Activated CD4-positive, alpha-beta T cell treated with anti-CD3 and anti-CD28 coated beads for 36 hours (primary cell): ENCODE data around the gene DGKH. TPM values are rescaled to one million over a fixed set of nuclear protein-coding genes. Genes with fewer than 3 reads are reported as not detected.
"Not testable (repeated sequence)": the region's sequence is repeated elsewhere in the genome, so short reads cannot be mapped to it uniquely, and the experiment has no call there.

Experiments used
- ATAC-seq: fragments of 200-7000 bp; cut with Tn5 transposase; one replicate; pipeline ENCODE4 v1.10.0; 2021; ENCODE audit warnings: mild to moderate bottlenecking, moderate library complexity
- CTCF ChIA-PET: fragments of 350-600 bp; sonication (Branson Sonifier 250); formaldehyde crosslinking; loops from one replicate; lab custom pipeline; 2021; ENCODE audit warnings: antibody characterized with exemption; lab: Charles Lee
- POLR2A ChIA-PET: fragments of 350-600 bp; sonication (Branson Sonifier 250); formaldehyde crosslinking; loops from one replicate; lab custom pipeline; 2021; ENCODE audit warnings: antibody characterized with exemption, inconsistent platforms; lab: Charles Lee
- DNase-seq: peaks from one replicate; pipeline ENCODE4 v3.0.0-alpha.2; 2020
- H3K27ac Mint-ChIP-seq: one replicate; pipeline ENCODE4 v1.8.0; 2021; ENCODE audit warnings: mixed read lengths
- H3K27me3 Mint-ChIP-seq: one replicate; pipeline ENCODE4 v1.8.0; 2021; ENCODE audit warnings: mixed read lengths
- H3K36me3 Mint-ChIP-seq: one replicate; pipeline ENCODE4 v1.8.0; 2021; ENCODE audit warnings: low read depth, mixed read lengths
- H3K4me1 Mint-ChIP-seq: one replicate; pipeline ENCODE4 v1.8.0; 2021; ENCODE audit warnings: mixed read lengths
- H3K4me3 Mint-ChIP-seq: one replicate; pipeline ENCODE4 v1.8.0; 2021; ENCODE audit warnings: mild to moderate bottlenecking, moderate library complexity, mixed read lengths
- H3K9me3 Mint-ChIP-seq: one replicate; pipeline ENCODE4 v1.8.0; 2021; ENCODE audit warnings: low read depth, mixed read lengths
- intact Hi-C, 2 experiments: fragments of 100-400 bp; cut with DNase I in 1 of 2; cut with micrococcal nuclease in 1 of 2; formaldehyde crosslinking; loops; one replicate each; pipeline versions ENCODE4 v1.14.2 to v1.15.1; 2022 to 2024; cut with DNase I, micrococcal nuclease
- total RNA-seq, 2 experiments: library from RNA; stranded (reverse); gene quantifications; one replicate each; pipeline ENCODE4 v1.2.3, GENCODE V29; 2021

Gene DGKH
- total RNA-seq, 2 experiments from 2014 or later: 15.2 to 16.2 TPM

DNA sequence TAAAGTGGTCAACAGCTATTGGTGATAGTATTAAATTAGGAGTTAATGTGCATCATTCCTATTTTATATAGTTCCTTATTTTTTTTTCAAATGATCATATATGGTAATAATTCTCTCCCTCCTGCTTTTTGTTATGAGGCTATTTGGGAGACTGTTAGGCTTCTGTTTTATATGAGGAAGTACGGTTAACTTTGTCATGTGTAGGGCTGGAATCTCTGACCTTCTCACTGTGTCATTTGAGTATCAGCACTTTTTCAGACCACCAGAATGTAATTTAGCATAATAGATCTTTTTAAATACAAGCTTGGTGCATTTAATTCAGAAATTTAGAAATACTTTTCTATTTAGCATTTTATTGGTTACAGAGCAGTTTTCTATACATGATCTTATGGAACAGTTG is 7.7 kb downstream of the DGKH start:
- ATAC-seq (no peak), DNase-seq (no peak)
- Mint-ChIP-seq H3K4me1 (peaks cover 42% of the 10 kb centered on the region), H3K9me3 (peaks cover 6% of the 10 kb centered on the region), H3K4me3 (no peak overlapping the region), H3K36me3 (peaks cover 26% of the 10 kb centered on the region), H3K27me3 (no peaks in the 10 kb centered on the region), H3K27ac (no peak overlapping the region)
- POLR2A ChIA-PET: no interaction called here
- CTCF ChIA-PET: interaction anchor here (0.6 to 1.3 kb wide), 3 partner anchors 9 to 105 kb away, joined by 3 to 4 read pairs (median 3); no protein-coding TSS in a partner anchor
- intact Hi-C loops: no loop called here

DNA sequence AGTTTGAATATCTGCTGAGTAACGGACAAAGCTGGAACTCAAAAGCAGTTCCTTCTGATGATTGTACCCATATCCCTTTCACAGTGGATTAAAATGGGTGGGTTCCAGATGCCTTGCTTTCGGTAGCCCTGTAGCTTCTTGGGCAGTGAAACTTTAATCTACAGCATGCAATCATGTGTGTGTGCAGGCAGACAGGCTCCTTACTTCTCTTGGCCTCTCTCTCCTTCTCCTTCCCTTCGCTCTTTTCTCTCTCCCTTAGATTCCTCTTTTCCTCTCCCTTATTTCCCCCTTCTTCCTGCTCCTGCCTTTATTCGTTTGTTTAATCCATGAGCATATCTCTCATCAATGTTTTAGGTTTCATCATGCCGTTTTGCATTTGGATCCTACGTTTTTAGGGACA is 8.1 kb downstream of the DGKH start:
- H3K9me3 Mint-ChIP-seq: peaks cover 6% of the 10 kb centered on the region
- no peaks in the 10 kb centered on the region for H3K27me3 Mint-ChIP-seq
- CTCF ChIA-PET: interaction anchor here (0.6 to 1.3 kb wide), 3 partner anchors 9 to 105 kb away, joined by 3 to 4 read pairs (median 3); no protein-coding TSS in a partner anchor
- ATAC-seq (no peak), DNase-seq (no peak)
- no peak overlapping the region for H3K4me3 Mint-ChIP-seq
- H3K4me1 Mint-ChIP-seq: peaks cover 42% of the 10 kb centered on the region
- peak overlapping the region; percentile 53 for H3K27ac Mint-ChIP-seq
- intact Hi-C loops: no loop called here
- peaks cover 24% of the 10 kb centered on the region for H3K36me3 Mint-ChIP-seq
- POLR2A ChIA-PET: no interaction called here

DNA sequence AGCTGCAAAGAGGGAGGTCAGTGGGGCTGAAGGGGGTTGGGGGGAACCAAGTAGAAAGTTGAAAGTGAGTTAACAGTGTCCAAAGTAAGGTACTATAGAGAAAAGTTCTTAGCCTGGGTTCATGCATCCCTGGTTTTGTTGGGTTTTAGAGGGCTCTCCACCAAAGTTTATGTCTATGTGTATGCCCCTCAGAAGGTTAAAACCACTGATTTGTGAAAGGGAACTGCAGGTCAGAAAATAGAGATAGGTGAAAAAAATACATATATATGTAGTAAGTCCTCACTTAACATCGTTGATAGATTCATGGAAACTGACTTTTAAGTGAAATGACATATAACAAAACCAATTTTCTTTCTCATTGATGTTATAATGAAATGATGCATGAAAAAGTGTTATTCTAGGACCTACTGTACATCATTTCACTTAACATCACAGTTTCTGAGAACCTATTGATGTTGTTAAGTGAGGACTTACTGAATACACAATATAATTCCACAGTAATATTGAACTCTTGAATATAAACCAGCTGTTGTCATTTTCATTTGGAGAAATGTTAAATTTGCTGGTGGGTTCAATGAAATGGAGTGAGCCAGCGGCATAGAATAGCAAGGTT is 9.6 kb downstream of the DGKH start:
- POLR2A ChIA-PET: no interaction called here
- CTCF ChIA-PET: interaction anchor here (1.1 kb wide), 1 partner anchor 23 kb away, joined by 4 read pairs; no protein-coding TSS in a partner anchor
- Mint-ChIP-seq H3K27me3 (no peaks in the 10 kb centered on the region), H3K4me3 (no peak overlapping the region), H3K4me1 (peaks cover 37% of the 10 kb centered on the region), H3K27ac (no peak overlapping the region), H3K36me3 (peaks cover 17% of the 10 kb centered on the region), H3K9me3 (peaks cover 6% of the 10 kb centered on the region)
- intact Hi-C loops: no loop called here
- ATAC-seq (peak; percentile 62), DNase-seq (no peak)

DNA sequence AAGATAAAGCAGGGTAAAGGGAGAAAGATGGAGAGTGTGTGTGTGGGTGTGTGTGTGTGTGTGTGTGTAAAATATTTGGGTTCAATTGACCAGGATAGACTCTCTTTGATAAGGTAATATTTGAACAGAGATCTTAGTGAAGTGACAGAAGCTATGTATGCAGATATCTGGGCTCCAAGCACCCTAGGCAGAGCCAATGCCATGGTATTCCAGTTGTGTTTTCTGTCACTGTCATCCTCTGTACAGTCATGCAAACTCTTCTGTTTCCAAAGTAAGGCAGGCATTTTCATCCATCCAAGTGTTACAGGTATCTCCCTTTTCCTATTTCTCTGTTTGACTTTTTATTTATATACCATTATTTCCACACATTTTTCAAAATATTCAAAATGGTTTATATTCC is 13.5 kb downstream of the DGKH start:
- ATAC-seq: no peak
- no peak overlapping the region for H3K27ac Mint-ChIP-seq
- no peaks in the 10 kb centered on the region for H3K27me3 Mint-ChIP-seq
- POLR2A ChIA-PET: no interaction called here
- CTCF ChIA-PET: interaction anchor here (0.6 to 1.0 kb wide), 2 partner anchors 9 to 15 kb away, joined by 3 read pairs; no protein-coding TSS in a partner anchor
- H3K9me3 Mint-ChIP-seq: peaks cover 6% of the 10 kb centered on the region
- H3K4me1 Mint-ChIP-seq: peaks cover 18% of the 10 kb centered on the region
- H3K36me3 Mint-ChIP-seq: peaks cover 27% of the 10 kb centered on the region
- no peak overlapping the region for H3K4me3 Mint-ChIP-seq
- DNase-seq: no peak
- intact Hi-C loops: no loop called here

DNA sequence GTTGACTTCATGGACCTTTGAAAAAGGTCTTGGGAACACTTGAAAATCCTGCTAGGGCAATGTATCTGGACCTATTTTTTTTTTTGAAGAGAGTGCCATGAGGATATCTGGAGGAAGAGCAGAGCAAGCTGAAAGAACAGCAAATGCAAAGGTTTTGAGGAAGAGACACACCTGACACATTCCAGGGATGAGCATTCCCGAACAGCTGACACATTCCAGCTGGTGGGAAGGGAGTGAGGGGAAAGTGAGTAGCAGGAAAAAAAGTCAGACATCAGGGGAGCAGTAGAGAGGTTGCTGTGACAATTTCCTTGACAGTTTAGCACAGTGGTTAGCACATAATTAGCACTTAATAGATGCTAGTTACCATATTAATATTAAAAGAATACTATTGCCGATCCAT is 14.7 kb downstream of the DGKH start:
- Mint-ChIP-seq H3K36me3 (peaks cover 21% of the 10 kb centered on the region), H3K27me3 (no peaks in the 10 kb centered on the region), H3K4me1 (peaks cover 11% of the 10 kb centered on the region), H3K9me3 (peaks cover 6% of the 10 kb centered on the region), H3K27ac (no peak overlapping the region), H3K4me3 (no peak overlapping the region)
- ATAC-seq (no peak), DNase-seq (no peak)
- intact Hi-C loops: no loop called here
- ChIA-PET CTCF (interaction anchor here (0.7 to 1.6 kb wide), 3 partner anchors 12 to 905 kb away, joined by 3 to 5 read pairs (median 3); no protein-coding TSS in a partner anchor), POLR2A (interaction anchor here (0.7 kb wide), 1 partner anchor 15 kb away, joined by 11 read pairs; no protein-coding TSS in a partner anchor)

DNA sequence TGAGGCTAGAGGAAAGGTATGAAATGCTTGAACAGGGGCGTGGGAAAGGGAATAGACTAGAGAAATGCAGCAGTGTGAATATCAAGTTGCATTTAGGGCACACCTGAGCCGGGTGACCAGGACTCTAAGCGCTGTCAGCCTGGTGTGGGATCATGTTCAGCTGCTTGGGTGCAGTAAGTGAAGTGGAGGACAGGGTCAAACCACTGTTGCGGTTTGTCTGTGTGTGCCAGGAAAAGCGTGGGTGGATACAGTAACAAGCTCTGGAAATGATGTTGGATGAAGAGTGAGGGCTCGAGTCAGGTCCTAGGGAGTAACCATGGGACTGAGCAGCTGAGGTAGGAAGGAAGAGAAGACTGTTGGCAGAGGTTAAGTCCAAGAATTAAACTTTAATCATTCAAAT is 15.8 kb downstream of the DGKH start:
- ATAC-seq (no peak), DNase-seq (no peak)
- CTCF ChIA-PET: interaction anchor here (0.6 to 1.6 kb wide), 3 partner anchors 11 to 73 kb away, joined by 3 to 5 read pairs (median 3); no protein-coding TSS in a partner anchor
- intact Hi-C loops: no loop called here
- POLR2A ChIA-PET: interaction anchor here (0.6 to 1.4 kb wide), 2 partner anchors 17 to 133 kb away, joined by 3 to 11 read pairs; partner anchors contain the start of gene DGKH
- Mint-ChIP-seq H3K9me3 (no peaks in the 10 kb centered on the region), H3K36me3 (peaks cover 16% of the 10 kb centered on the region), H3K4me3 (no peak overlapping the region), H3K4me1 (peaks cover 6% of the 10 kb centered on the region), H3K27ac (no peak overlapping the region), H3K27me3 (no peaks in the 10 kb centered on the region)

DNA sequence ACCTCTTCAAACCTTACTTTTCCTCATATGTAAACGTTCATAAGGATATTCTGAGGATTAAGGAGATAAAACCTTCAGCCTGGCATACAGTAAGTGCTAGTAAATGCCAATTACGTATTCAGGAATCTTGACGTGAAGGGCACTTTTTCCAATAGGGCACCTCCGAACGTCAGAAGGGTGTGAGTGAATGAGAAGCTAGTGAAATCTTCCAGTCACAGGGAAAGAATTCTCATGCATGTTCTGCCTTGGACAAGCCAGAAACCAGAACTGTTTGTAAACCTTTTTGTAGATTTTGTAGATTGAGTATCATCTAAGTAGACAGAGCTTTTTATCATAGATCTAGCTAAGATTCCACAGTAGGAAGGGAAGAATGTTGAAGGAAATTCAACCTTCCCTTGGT is 16.5 kb downstream of the DGKH start:
- Mint-ChIP-seq H3K4me1 (peaks cover 6% of the 10 kb centered on the region), H3K36me3 (peaks cover 22% of the 10 kb centered on the region), H3K27me3 (no peaks in the 10 kb centered on the region), H3K9me3 (no peaks in the 10 kb centered on the region), H3K4me3 (no peak overlapping the region), H3K27ac (no peak overlapping the region)
- no peak for ATAC-seq
- DNase-seq: no peak
- POLR2A ChIA-PET: interaction anchor here (1.4 kb wide), 1 partner anchor 17 kb away, joined by 3 read pairs; the partner anchor contains the start of gene DGKH
- CTCF ChIA-PET: interaction anchor here (0.6 kb wide), 1 partner anchor 15 kb away, joined by 3 read pairs; no protein-coding TSS in a partner anchor
- intact Hi-C loops: no loop called here

DNA sequence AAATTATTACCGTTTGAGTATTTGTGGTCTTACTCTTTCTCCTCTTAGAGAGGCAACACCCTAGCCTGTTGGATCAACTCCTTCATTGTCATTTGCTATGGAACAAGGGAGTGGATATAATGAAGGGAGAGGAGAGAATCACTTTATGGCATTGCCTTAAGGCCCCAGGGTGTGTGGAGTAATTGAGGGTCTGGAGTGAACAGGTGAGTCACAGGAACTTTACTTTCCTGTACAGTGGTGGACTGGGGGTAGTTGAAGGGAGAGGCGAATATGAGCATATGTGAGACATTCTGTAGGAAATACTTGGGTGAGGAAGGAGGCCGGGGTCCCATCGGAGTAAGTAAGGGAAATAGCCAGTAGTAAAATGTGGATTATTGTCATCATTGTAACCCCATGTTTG is 17.0 kb downstream of the DGKH start:
- DNase-seq: no peak
- Mint-ChIP-seq H3K27ac (no peak overlapping the region), H3K27me3 (no peaks in the 10 kb centered on the region), H3K4me1 (peaks cover 6% of the 10 kb centered on the region), H3K9me3 (no peaks in the 10 kb centered on the region), H3K4me3 (no peak overlapping the region), H3K36me3 (peaks cover 19% of the 10 kb centered on the region)
- ChIA-PET CTCF (no interaction called here), POLR2A (no interaction called here)
- no peak for ATAC-seq
- intact Hi-C loops: no loop called here

DNA sequence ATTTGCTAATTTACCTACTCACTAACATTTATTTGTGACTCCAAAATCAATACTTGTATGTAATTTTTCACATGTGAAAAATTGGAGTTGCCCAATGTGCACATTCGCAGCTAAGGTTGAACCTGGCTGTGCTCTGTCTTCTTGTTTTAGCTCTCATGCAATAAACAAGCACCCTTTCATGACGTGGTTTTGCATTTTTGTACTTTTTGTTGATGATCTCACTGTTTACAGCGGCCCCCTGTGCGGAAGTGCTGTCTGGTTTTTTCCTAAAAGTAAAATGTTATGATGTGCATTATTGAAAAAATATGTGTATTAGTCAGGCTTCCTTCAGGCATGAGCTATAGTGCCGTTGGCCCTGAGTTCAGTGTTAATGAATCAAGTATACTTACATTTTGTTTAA is 18.1 kb downstream of the DGKH start:
- ChIA-PET CTCF (no interaction called here), POLR2A (no interaction called here)
- intact Hi-C loops: no loop called here
- DNase-seq: no peak
- Mint-ChIP-seq H3K27ac (no peak overlapping the region), H3K4me3 (no peak overlapping the region), H3K9me3 (no peaks in the 10 kb centered on the region), H3K27me3 (no peaks in the 10 kb centered on the region), H3K4me1 (peaks cover 15% of the 10 kb centered on the region), H3K36me3 (peaks cover 30% of the 10 kb centered on the region)
- no peak for ATAC-seq

DNA sequence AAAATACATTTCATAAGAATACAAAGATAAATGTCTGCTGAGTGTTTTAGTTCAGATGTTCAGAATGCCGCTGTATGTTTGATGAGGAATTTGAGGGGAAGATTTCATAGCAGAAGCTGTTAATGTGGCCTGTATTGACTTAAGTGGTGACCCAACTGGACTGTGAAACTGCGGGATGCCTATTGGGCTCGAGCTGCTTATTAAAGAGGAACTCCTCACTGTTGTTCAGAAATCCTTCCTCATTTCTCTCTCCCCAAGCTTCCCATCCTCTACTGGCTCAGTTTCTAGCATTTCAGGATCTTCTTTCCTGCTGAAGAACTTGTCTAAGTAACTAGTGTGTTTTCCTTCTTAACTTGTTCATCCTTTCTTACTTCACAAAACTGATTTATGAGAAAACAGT is 20.4 kb downstream of the DGKH start:
- CTCF ChIA-PET: no interaction called here
- intact Hi-C loops: no loop called here
- POLR2A ChIA-PET: no interaction called here
- DNase-seq (no peak), ATAC-seq (no peak)
- H3K9me3 Mint-ChIP-seq: no peaks in the 10 kb centered on the region
- peaks cover 33% of the 10 kb centered on the region for H3K36me3 Mint-ChIP-seq
- H3K27me3 Mint-ChIP-seq: no peaks in the 10 kb centered on the region
- H3K4me1 Mint-ChIP-seq: peaks cover 22% of the 10 kb centered on the region
- no peak overlapping the region for H3K4me3 Mint-ChIP-seq
- H3K27ac Mint-ChIP-seq: no peak overlapping the region

DNA sequence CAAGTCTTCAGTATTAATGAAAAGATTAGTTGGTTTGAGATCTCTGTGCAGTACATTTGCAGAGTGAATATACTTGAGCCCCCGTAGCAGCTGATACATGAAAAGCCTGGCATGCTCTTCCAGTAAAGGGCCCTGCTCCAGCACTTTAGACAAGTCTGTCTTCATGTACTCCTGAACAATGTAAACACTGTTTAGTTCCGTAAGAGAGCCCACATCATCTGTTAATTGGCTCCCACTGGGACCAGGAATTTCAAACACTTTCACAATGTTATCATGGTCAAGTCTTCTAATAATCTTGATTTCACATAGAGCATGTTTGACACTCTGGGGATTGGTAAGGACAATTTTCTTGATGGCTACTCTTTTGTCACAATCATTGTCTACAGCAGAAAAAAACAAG is 22.2 kb downstream of the DGKH start:
- H3K27me3 Mint-ChIP-seq, DNase-seq, H3K27ac Mint-ChIP-seq, H3K9me3 Mint-ChIP-seq, ATAC-seq, H3K4me3 Mint-ChIP-seq, POLR2A ChIA-PET, CTCF ChIA-PET, intact Hi-C loops: not testable (repeated sequence)
- Mint-ChIP-seq H3K4me1 (peaks cover 28% of the 10 kb centered on the region), H3K36me3 (peaks cover 33% of the 10 kb centered on the region)

DNA sequence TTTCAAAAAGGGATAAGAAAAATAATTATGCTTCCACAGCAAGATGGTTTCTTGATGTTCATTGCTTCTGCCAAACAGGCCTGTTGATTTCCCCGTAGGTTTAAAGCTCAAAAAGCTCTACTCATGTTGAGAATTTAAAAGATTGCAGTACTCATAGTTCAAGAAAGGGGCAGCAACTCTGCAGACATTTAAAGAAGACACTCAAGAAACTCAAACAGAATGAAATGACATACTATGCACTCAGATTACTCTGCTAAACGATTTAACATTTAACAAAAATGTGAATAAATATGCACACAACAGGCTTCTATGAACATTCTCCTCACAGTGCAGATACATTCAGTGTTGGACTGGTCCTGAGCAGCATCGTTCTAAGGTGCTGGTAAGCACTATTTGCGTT is 22.7 kb downstream of the DGKH start:
- H3K27me3 Mint-ChIP-seq, intact Hi-C loops, DNase-seq, CTCF ChIA-PET, ATAC-seq, POLR2A ChIA-PET, H3K4me3 Mint-ChIP-seq, H3K9me3 Mint-ChIP-seq: not testable (repeated sequence)
- H3K36me3 Mint-ChIP-seq: peaks cover 30% of the 10 kb centered on the region
- H3K27ac Mint-ChIP-seq: peak overlapping the region; percentile 32
- H3K4me1 Mint-ChIP-seq: peaks cover 33% of the 10 kb centered on the region
